H1 (cell line): ENCODE results near the gene UVSSA. TPM values are rescaled to one million over a fixed set of nuclear protein-coding genes. Genes with fewer than 3 reads are reported as not detected.

Source experiments
- CTCF ChIA-PET: fragments of 300-600 bp; sonication (Branson Sonifier 250); formaldehyde crosslinking; loops from one replicate; lab custom pipeline; 2021; ENCODE audit not compliant: partially characterized antibody; lab: Charles Lee
- POLR2A ChIA-PET: fragments of 300-600 bp; sonication (Branson Sonifier 250); formaldehyde crosslinking; loops from one replicate; lab custom pipeline; 2021; ENCODE audit warnings: inconsistent platforms; ENCODE audit not compliant: partially characterized antibody; lab: Charles Lee
- DNase-seq, 2 experiments: peaks; one replicate each; pipeline versions ENCODE4 v3.0.0 to v3.0.0-alpha.2; 2010 to 2022; ENCODE audit warnings: low spot score in 2 of 2, low read depth in 1 of 2, mixed read lengths in 1 of 2
- FAIRE-seq: peaks from 2 replicates; lab custom pipeline; 2011; peaks lifted over from hg19 to GRCh38; lab: Jason Lieb, UNC
- H2AFZ ChIP-seq: 2 replicates; pipeline ENCODE4 v1.8.1; 2012; ENCODE audit warnings: low read length, inconsistent platforms
- H2AK5ac ChIP-seq: 2 replicates; pipeline ENCODE4 v1.6.1; 2013; ENCODE audit warnings: low read depth, low read length
- H2BK120ac ChIP-seq: replicated peaks from 2 replicates; pipeline ENCODE3; 2013; ENCODE audit warnings: low read depth, low read length, inconsistent platforms
- H2BK12ac ChIP-seq: 2 replicates; pipeline ENCODE4 v1.6.1; 2013; ENCODE audit warnings: low read depth, low read length
- H2BK15ac ChIP-seq: 2 replicates; pipeline ENCODE4 v1.6.1; 2013; ENCODE audit warnings: low read length
- H2BK20ac ChIP-seq: 2 replicates; pipeline ENCODE4 v1.6.1; 2013; ENCODE audit warnings: low read length
- H2BK5ac ChIP-seq: 2 replicates; pipeline ENCODE4 v1.6.1; 2013; ENCODE audit warnings: low read depth, low read length
- H3K14ac ChIP-seq: 2 replicates; pipeline ENCODE4 v1.6.1; 2013; ENCODE audit warnings: inconsistent platforms; ENCODE audit not compliant: insufficient read length
- H3K18ac ChIP-seq: 2 replicates; pipeline ENCODE4 v1.6.1; 2013; ENCODE audit warnings: low read length; ENCODE audit errors: extremely low read depth
- H3K23ac ChIP-seq: 2 replicates; pipeline ENCODE4 v1.6.1; 2013; ENCODE audit warnings: inconsistent platforms; ENCODE audit not compliant: insufficient read length
- H3K23me2 ChIP-seq: 2 replicates; pipeline ENCODE4 v1.6.1; 2013; ENCODE audit warnings: low read depth, low read length
- H3K27ac ChIP-seq: 2 replicates; pipeline ENCODE4 v1.6.1; 2011; ENCODE audit warnings: low read depth, low read length, inconsistent platforms
- H3K27me3 ChIP-seq, 4 experiments: replicated peaks in 1 of 4; 1 replicate in 1 of 4; 2 replicates in 3 of 4; pipeline versions ENCODE4 v1.6.1 to v1.8.1; 2011 to 2013; ENCODE audit warnings: low read length in 3 of 4, mild to moderate bottlenecking in 3 of 4, inconsistent platforms in 2 of 4, mixed read lengths in 2 of 4, moderate library complexity in 1 of 4; ENCODE audit not compliant: control insufficient read depth in 3 of 4, insufficient read depth in 3 of 4; ENCODE audit errors: extremely low read depth in 1 of 4
- H3K36me3 ChIP-seq, 4 experiments: 2 replicates each; pipeline versions ENCODE4 v1.6.1 to v1.8.1; 2011 to 2013; ENCODE audit warnings: mild to moderate bottlenecking in 4 of 4, low read length in 3 of 4, moderate library complexity in 2 of 4, control low read depth in 1 of 4, inconsistent platforms in 1 of 4; ENCODE audit not compliant: insufficient read depth in 4 of 4, control insufficient read depth in 2 of 4
- H3K4ac ChIP-seq: replicated peaks from 2 replicates; pipeline ENCODE3; 2013; ENCODE audit warnings: low read length, low read depth, mixed read lengths, inconsistent platforms; ENCODE audit not compliant: insufficient read length
- H3K4me1 ChIP-seq, 4 experiments: replicated peaks in 1 of 4; 1 replicate in 1 of 4; 2 replicates in 3 of 4; pipeline versions ENCODE4 v1.6.1 to v1.8.1; 2011 to 2013; ENCODE audit warnings: low read length in 3 of 4, inconsistent platforms in 2 of 4, mixed read lengths in 1 of 4; ENCODE audit not compliant: insufficient read depth in 4 of 4, control insufficient read depth in 3 of 4
- H3K4me2 ChIP-seq, 2 experiments: 2 replicates each; pipeline versions ENCODE4 v1.6.1 to v1.8.1; 2011 to 2013; ENCODE audit warnings: low read depth in 2 of 2, low read length in 2 of 2, control low read depth in 1 of 2, inconsistent platforms in 1 of 2, mild to moderate bottlenecking in 1 of 2; ENCODE audit not compliant: insufficient read depth in 1 of 2
- H3K4me3 ChIP-seq, 4 experiments: fragments of 200-600, 300-600 bp in 1 of 4; sonication (generic), shearing (Covaris generic), sonication (Bioruptor Twin) in 1 of 4; 2 replicates each; pipeline versions ENCODE4 v1.5.1 to v1.8.1; 2011 to 2016; ENCODE audit warnings: low read length in 4 of 4, low read depth in 3 of 4, control low read depth in 2 of 4, inconsistent platforms in 2 of 4, mild to moderate bottlenecking in 2 of 4, mixed read lengths in 1 of 4, moderate library complexity in 1 of 4; ENCODE audit not compliant: insufficient read depth in 2 of 4; ENCODE audit errors: extremely low read depth in 1 of 4
- H3K56ac ChIP-seq: replicated peaks from 2 replicates; pipeline ENCODE3; 2013; ENCODE audit warnings: low read depth, mild to moderate bottlenecking, mixed read lengths, low read length, inconsistent platforms; ENCODE audit not compliant: insufficient read length
- H3K79me1 ChIP-seq: 2 replicates; pipeline ENCODE4 v1.6.1; 2013; ENCODE audit warnings: low read depth, low read length, control low read depth
- H3K79me2 ChIP-seq, 2 experiments: 2 replicates each; pipeline versions ENCODE4 v1.6.1 to v1.8.1; 2012 to 2013; ENCODE audit warnings: low read length in 2 of 2, mild to moderate bottlenecking in 2 of 2, inconsistent platforms in 1 of 2; ENCODE audit not compliant: insufficient read depth in 2 of 2, control insufficient read depth in 1 of 2
- H3K9ac ChIP-seq, 4 experiments: replicated peaks in 1 of 4; 1 replicate in 1 of 4; 2 replicates in 3 of 4; pipeline versions ENCODE4 v1.6.1 to v1.8.1; 2011 to 2013; ENCODE audit warnings: low read depth in 3 of 4, low read length in 3 of 4, control low read depth in 2 of 4, mild to moderate bottlenecking in 2 of 4, moderate library complexity in 2 of 4, inconsistent platforms in 1 of 4; ENCODE audit errors: extremely low read depth in 1 of 4
- H3K9me3 ChIP-seq, 2 experiments: 2 replicates each; pipeline versions ENCODE4 v1.6.1 to v1.8.1; 2012 to 2013; ENCODE audit warnings: mild to moderate bottlenecking in 2 of 2, moderate library complexity in 2 of 2, control low read depth in 1 of 2, inconsistent platforms in 1 of 2, low read depth in 1 of 2, low read length in 1 of 2, mixed read lengths in 1 of 2; ENCODE audit not compliant: insufficient read depth in 2 of 2
- H4K20me1 ChIP-seq, 2 experiments: replicated peaks in 1 of 2; 2 replicates each; pipeline versions ENCODE3 to v1.8.1; 2011 to 2013; ENCODE audit warnings: inconsistent platforms in 2 of 2, low read length in 2 of 2, mild to moderate bottlenecking in 1 of 2; ENCODE audit not compliant: insufficient read depth in 2 of 2, control insufficient read depth in 1 of 2
- H4K5ac ChIP-seq: 2 replicates; pipeline ENCODE4 v1.6.1; 2013; ENCODE audit warnings: low read length, low read depth, mixed read lengths, inconsistent platforms; ENCODE audit not compliant: insufficient read length
- H4K8ac ChIP-seq: 2 replicates; pipeline ENCODE4 v1.8.0; 2013; ENCODE audit warnings: mild to moderate bottlenecking, moderate library complexity, low read length, inconsistent platforms; ENCODE audit not compliant: insufficient read depth; ENCODE audit errors: extremely low read depth
- H4K91ac ChIP-seq: replicated peaks from 2 replicates; pipeline ENCODE3; 2013; ENCODE audit warnings: low read length, mixed read lengths, inconsistent platforms; ENCODE audit not compliant: insufficient read length
- CEBPB ChIP-seq: IDR thresholded peaks from 2 replicates; pipeline ENCODE4 v1.6.1; 2012; ENCODE audit warnings: low read depth, low read length
- EGR1 ChIP-seq: IDR thresholded peaks from 2 replicates; pipeline ENCODE4 v1.6.1; 2011; ENCODE audit warnings: low read depth, low read length, borderline replicate concordance
- JUN ChIP-seq: IDR thresholded peaks from 2 replicates; pipeline ENCODE4 v1.6.1; 2011; ENCODE audit warnings: low read depth, mild to moderate bottlenecking, improper control_type of control experiment, low read length
- RAD21 ChIP-seq, 2 experiments: IDR thresholded peaks in 1 of 2; conservative IDR thresholded peaks in 1 of 2; 2 replicates each; pipeline ENCODE4 v1.6.1; 2011; ENCODE audit warnings: low read depth in 2 of 2, low read length in 2 of 2, improper control_type of control experiment in 1 of 2, inconsistent platforms in 1 of 2, mild to moderate bottlenecking in 1 of 2, moderate library complexity in 1 of 2
- SIRT6 ChIP-seq: IDR thresholded peaks from one replicate; pipeline ENCODE4 v1.7.1; 2012; ENCODE audit warnings: low read length, inconsistent platforms
- SP2 ChIP-seq: IDR thresholded peaks from 2 replicates; pipeline ENCODE4 v1.6.1; 2012; ENCODE audit warnings: mild to moderate bottlenecking, low read length, inconsistent platforms
- SRF ChIP-seq: IDR thresholded peaks from 2 replicates; pipeline ENCODE4 v1.6.1; 2011; ENCODE audit warnings: mild to moderate bottlenecking, low read depth, low read length, moderate library complexity
- TCF12 ChIP-seq: IDR thresholded peaks from 2 replicates; pipeline ENCODE4 v1.6.1; 2011; ENCODE audit warnings: low read depth, mild to moderate bottlenecking, low read length
- USF2 ChIP-seq: IDR thresholded peaks from 2 replicates; pipeline ENCODE4 v1.6.1; 2011; ENCODE audit warnings: low read length, improper control_type of control experiment
- WGBS, 2 experiments: shearing (Covaris generic) in 1 of 2; methylation state at CpG; one replicate each; pipeline versions ENCODE4 v1.1.6 to v1.1.7; 2013 to 2015; ENCODE audit warnings: low lambda C conversion rate in 2 of 2, mixed read lengths in 2 of 2, inconsistent platforms in 1 of 2, low coverage in 1 of 2, missing lambda C conversion rate in 1 of 2; ENCODE audit not compliant: insufficient replicate concordance in 2 of 2, insufficient coverage in 1 of 2, insufficient read length in 1 of 2; ENCODE audit errors: extremely low coverage in 1 of 2, missing lambda C conversion rate in 1 of 2; 5-methylcytosine and 5-hydroxymethylcytosine counted together
- polyA plus RNA-seq, 7 experiments: library from polyadenylated mRNA; depleted of rRNA in 3 of 7; stranded (reverse) in 5 of 7; unstranded in 2 of 7; fragments of >200 nt in 5 of 7; fragments of 200-250 nt in 2 of 7; gene quantifications; 1 replicate in 5 of 7; 2 replicates in 1 of 7; 4 replicates in 1 of 7; pipeline versions ENCODE4 v1.2.1 to v1.2.3, GENCODE V29; 2011 to 2013; ENCODE audit warnings: missing spikeins in 2 of 7, mixed read lengths in 2 of 7
- total RNA-seq: library from RNA; stranded (reverse); fragmentation: NEBNext Ultra II Directional; extraction: Animal tissue kit (Norgen Biotek cat#: 25700); gene quantifications from 2 replicates; pipeline ENCODE4 v1.2.1, GENCODE V29; 2021

UVSSA gene
- total and polyA plus RNA-seq, 2 of the 8 experiments (the other 6 are each of a cell fraction or from before 2014, with no cell fraction given), result 14.5 to 19.4 TPM

GRCh38 chr4:1331591-1332353 lies 15.2 kb upstream of the UVSSA start:
- H4K5ac ChIP-seq, result no peak overlapping the region
- H4K8ac ChIP-seq, result no peak overlapping the region; the same call in 1 of the 2 replicates
- ChIA-PET CTCF (interaction anchor here (1.1 to 2.5 kb wide), 3 partner anchors 9 to 24 kb away, joined by 3 to 11 read pairs (median 5); no protein-coding TSS in a partner anchor), POLR2A (interaction anchor here (0.8 to 1.6 kb wide), 3 partner anchors 9 to 39 kb away, joined by 3 to 5 read pairs (median 3); no protein-coding TSS in a partner anchor)
- DNase-seq (no peak), FAIRE-seq (no peak)
- no peak overlapping the region for H3K18ac ChIP-seq
- peaks cover 5 to 28% of the 10 kb centered on the region in 2 experiments for H4K20me1 ChIP-seq
- H3K23me2 ChIP-seq, result no peaks in the 10 kb centered on the region
- no peak overlapping the region for H3K4ac ChIP-seq
- no peaks in the 10 kb centered on the region for H3K9me3 ChIP-seq
- no peak overlapping the region; the same call in 1 of the 2 replicates for H2BK5ac ChIP-seq
- WGBS, 2 experiments, result 93% methylated on average over 18 of the region's 21 CpGs; no CpG with 5 or more reads in 1 of the 2 experiments
- H3K27ac ChIP-seq, result no peak overlapping the region
- H2BK15ac ChIP-seq, result no peak overlapping the region
- peaks cover 3 to 39% (median 20%) of the 10 kb centered on the region in 4 experiments for H3K36me3 ChIP-seq
- H3K79me2 ChIP-seq, result no peaks in the 10 kb centered on the region; a peak in 1 of 4 replicates
- no peaks in the 10 kb centered on the region for H3K4me1 ChIP-seq
- no peak overlapping the region for H2AK5ac ChIP-seq
- H3K14ac ChIP-seq, result no peak overlapping the region
- H3K9ac ChIP-seq, result no peak overlapping the region
- H3K4me2 ChIP-seq, result no peak overlapping the region
- H3K56ac ChIP-seq, result no peak overlapping the region
- no peak overlapping the region for H2BK120ac ChIP-seq
- H3K23ac ChIP-seq, result no peak overlapping the region
- no peaks in the 10 kb centered on the region for H3K27me3 ChIP-seq
- H3K4me3 ChIP-seq, result no peak overlapping the region
- TF ChIP-seq SIRT6, result no peak
- no peak for TF ChIP-seq JUN
- no peak for TF ChIP-seq SP2
- no peak for TF ChIP-seq USF2
- no peak for TF ChIP-seq CEBPB
- no peak for TF ChIP-seq SRF
- no peak for TF ChIP-seq TCF12
- no peak for TF ChIP-seq EGR1
- no peak for TF ChIP-seq RAD21 (IDR thresholded peaks at IDR 0.05 in 1 of 2, conservative IDR thresholded peaks at IDR 0.05 in 1 of 2; ENCODE audit: low read depth in 2 of 2, low read length in 2 of 2)
- no peak overlapping the region for H2AFZ ChIP-seq
- no peak overlapping the region for H2BK12ac ChIP-seq
- no peak overlapping the region for H4K91ac ChIP-seq
- H3K79me1 ChIP-seq, result peaks cover 9% of the 10 kb centered on the region
- no peak overlapping the region for H2BK20ac ChIP-seq
